Upper lobe of right lung (tissue), 1 donor: ENCODE results near the gene ADGRG7. TPM values are rescaled to one million over a fixed set of nuclear protein-coding genes. Genes with fewer than 3 reads are reported as not detected.

ENCODE experiments used
- ATAC-seq: fragments of 200-7000 bp; cut with Tn5 transposase; one replicate; pipeline ENCODE4 v1.9.1; 2020; ENCODE audit warnings: mild to moderate bottlenecking, moderate library complexity
- DNase-seq: peaks from one replicate; pipeline ENCODE4 v3.0.0-alpha.2; 2020
- H3K27ac ChIP-seq: fragments of 200-600 bp; one replicate; pipeline ENCODE4 v1.8.0; 2022
- H3K27me3 ChIP-seq: fragments of 200-600 bp; one replicate; pipeline ENCODE4 v1.8.0; 2022; ENCODE audit warnings: mild to moderate bottlenecking
- H3K36me3 ChIP-seq: fragments of 200-600 bp; one replicate; pipeline ENCODE4 v1.8.0; 2022
- H3K4me1 ChIP-seq: fragments of 200-600 bp; one replicate; pipeline ENCODE4 v1.8.0; 2022
- H3K4me3 ChIP-seq: fragments of 200-600 bp; one replicate; pipeline ENCODE4 v1.8.0; 2022; ENCODE audit warnings: mild to moderate bottlenecking
- H3K9me3 ChIP-seq: fragments of 200-600 bp; one replicate; pipeline ENCODE4 v1.8.0; 2022
- CTCF ChIP-seq: fragments of 200-600 bp; IDR thresholded peaks from one replicate; pipeline ENCODE4 v1.8.0; 2022; ENCODE audit warnings: antibody characterized with exemption
- intact Hi-C: fragments of 100-400 bp; cut with DNase I; formaldehyde crosslinking; loops from one replicate; pipeline ENCODE4 v1.11.0; 2022
- total RNA-seq: library from RNA; stranded (reverse); fragmentation: NEBNext Ultra II Directional; extraction: Animal tissue kit (Norgen Biotek cat#: 25700); gene quantifications from one replicate; pipeline ENCODE4 v1.2.1, GENCODE V29; 2021
- donor health status: DM: no; HTN: yes; CAD: no; lungs with severe emphysema.

The ADGRG7 gene
- total RNA-seq, 1 donor from 2014 or later: not detected

- ATAC-seq (no peak), DNase-seq (no peak)
- no peak for TF ChIP-seq CTCF
- Histone ChIP-seq H3K27me3 (no peaks in the 10 kb centered on the region), H3K9me3 (no peaks in the 10 kb centered on the region), H3K27ac (no peak overlapping the region), H3K4me3 (no peak overlapping the region), H3K36me3 (peaks cover 52% of the 10 kb centered on the region), H3K4me1 (peaks cover 4% of the 10 kb centered on the region)
- intact Hi-C loops: no loop called here
These were observed 107.7 kb downstream of the ADGRG7 start for GRCh38 chr3:100717063-100717462.

- Histone ChIP-seq H3K36me3 (peaks cover 60% of the 10 kb centered on the region), H3K4me3 (no peak overlapping the region), H3K27me3 (no peaks in the 10 kb centered on the region), H3K27ac (no peak overlapping the region), H3K4me1 (no peaks in the 10 kb centered on the region), H3K9me3 (no peaks in the 10 kb centered on the region)
- no peak for TF ChIP-seq CTCF
- DNase-seq: no peak
- no peak for ATAC-seq
- intact Hi-C loops: no loop called here
These were observed 108.5 kb downstream of the ADGRG7 start for GRCh38 chr3:100717637-100718487.

GRCh38 chr3:100719136-100719535, 109.7 kb downstream of the ADGRG7 start:
- DNase-seq (no peak), ATAC-seq (no peak)
- intact Hi-C loops: no loop called here
- H3K27ac ChIP-seq: no peak overlapping the region
- H3K27me3 ChIP-seq: no peaks in the 10 kb centered on the region
- TF ChIP-seq CTCF: no peak
- H3K4me1 ChIP-seq: no peaks in the 10 kb centered on the region
- no peaks in the 10 kb centered on the region for H3K9me3 ChIP-seq
- H3K36me3 ChIP-seq: peaks cover 60% of the 10 kb centered on the region
- H3K4me3 ChIP-seq: no peak overlapping the region

- no peaks in the 10 kb centered on the region for H3K27me3 ChIP-seq
- H3K27ac ChIP-seq: no peak overlapping the region
- DNase-seq: no peak
- no peaks in the 10 kb centered on the region for H3K9me3 ChIP-seq
- no peak for ATAC-seq
- TF ChIP-seq CTCF: no peak
- H3K36me3 ChIP-seq: peaks cover 56% of the 10 kb centered on the region
- intact Hi-C loops: no loop called here
- H3K4me1 ChIP-seq: no peaks in the 10 kb centered on the region
- no peak overlapping the region for H3K4me3 ChIP-seq
These were observed 111.0 kb downstream of the ADGRG7 start for GRCh38 chr3:100720426-100720825.

- DNase-seq (no peak), ATAC-seq (no peak)
- Histone ChIP-seq H3K27me3 (no peaks in the 10 kb centered on the region), H3K27ac (no peak overlapping the region), H3K4me3 (no peak overlapping the region), H3K9me3 (no peaks in the 10 kb centered on the region), H3K4me1 (no peaks in the 10 kb centered on the region), H3K36me3 (peaks cover 69% of the 10 kb centered on the region)
- no peak for TF ChIP-seq CTCF
- intact Hi-C loops: no loop called here
These were observed 116.6 kb downstream of the ADGRG7 start for GRCh38 chr3:100725935-100726513.
